ENCODE results near the gene ARSB. TPM values are rescaled to one million over a fixed set of nuclear protein-coding genes. Genes with fewer than 3 reads are reported as not detected.

Gene ARSB
- total and polyA plus RNA-seq, 7 experiments from 2014 or later: 3.3 to 10.8 (median 4.8) TPM

DNA sequence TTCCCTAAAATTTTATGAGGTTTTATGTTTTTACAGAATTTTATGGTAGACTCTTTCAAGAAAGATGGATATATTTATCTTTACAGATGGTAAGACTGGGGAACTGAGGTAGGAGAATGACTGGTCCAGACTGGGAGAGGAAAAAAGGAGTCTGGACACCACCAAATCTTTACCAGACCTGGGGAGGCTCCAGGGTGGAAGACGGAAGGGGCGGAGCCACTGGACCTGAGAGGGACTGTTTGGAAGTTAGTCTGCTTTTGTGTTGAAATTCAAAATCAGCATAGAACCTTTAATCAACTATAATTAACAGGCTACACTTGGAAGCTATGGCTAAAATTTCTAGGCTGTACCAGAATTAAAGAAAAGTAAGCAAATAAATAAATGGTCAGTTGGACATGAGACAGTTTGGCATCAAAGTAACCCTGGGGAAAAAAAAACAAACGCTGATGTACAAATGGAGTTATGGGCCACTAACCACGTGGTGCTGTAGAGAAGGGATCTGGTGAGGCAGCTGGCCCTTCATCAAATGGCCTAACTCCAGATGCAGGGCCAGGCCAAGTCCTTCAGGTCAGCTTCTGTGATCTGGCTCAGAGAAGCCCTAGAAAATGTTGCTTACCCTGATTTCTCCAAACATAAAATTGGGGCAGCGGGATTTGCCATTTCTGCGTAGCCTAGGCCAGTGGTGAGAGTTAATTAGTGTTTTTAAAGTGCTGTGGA, 155.1 kb downstream of the ARSB start:
- intact Hi-C loops (cut with micrococcal nuclease): no loop called here
- H3K27ac Mint-ChIP-seq: no peak overlapping the region
- CTCF ChIA-PET: no interaction called here

DNA sequence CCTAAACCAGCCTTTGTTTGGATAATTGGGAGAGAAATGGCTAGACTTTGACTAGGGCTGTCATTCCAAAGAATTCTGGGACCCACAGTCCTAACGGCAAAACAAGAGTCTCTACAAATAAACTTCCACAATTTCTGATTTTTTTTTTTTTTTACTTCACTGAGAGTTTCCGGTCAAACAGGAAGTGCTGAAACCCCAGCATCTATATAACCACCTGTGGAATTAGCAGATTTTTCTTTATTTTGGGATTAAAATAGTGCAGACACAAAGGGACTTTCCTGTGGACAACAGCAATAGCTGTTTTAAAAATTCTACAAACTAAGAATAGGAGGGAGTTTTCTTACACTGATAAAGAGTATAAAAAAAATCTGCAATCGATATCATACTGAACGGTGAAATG, 157.4 kb downstream of the ARSB start:
- Histone ChIP-seq H3K27me3 (ENCODE audit: control insufficient read depth in 2 of 2, insufficient read depth in 2 of 2, low read length in 2 of 2) (no peaks in the 10 kb centered on the region), H3K4me3 (ENCODE audit: low read length) (no peak overlapping the region), H3K9me3 (ENCODE audit: control insufficient read depth in 2 of 3, low read length in 3 of 3) (no peaks in the 10 kb centered on the region), H3K36me3 (ENCODE audit: control insufficient read depth in 2 of 3, insufficient read depth in 3 of 3, low read length in 3 of 3) (no peaks in the 10 kb centered on the region), H3K4me1 (ENCODE audit: control insufficient read depth in 2 of 2, insufficient read depth in 2 of 2, low read length in 2 of 2) (no peaks in the 10 kb centered on the region), H3K27ac (ENCODE audit: low read depth, low read length) (no peak overlapping the region)
- DNase-seq: no peak
- no peak overlapping the region for H3K4me3 Mint-ChIP-seq
- intact Hi-C loops (cut with micrococcal nuclease): no loop called here
- peaks cover 0 to 40% (median 13%) of the 10 kb centered on the region in 5 donors for H3K36me3 Mint-ChIP-seq
- ChIA-PET CTCF (no interaction called here), POLR2A (no interaction called here)
- peaks cover 0 to 1% (median 0%) of the 10 kb centered on the region in 11 donors for H3K9me3 Mint-ChIP-seq
- H3K27ac Mint-ChIP-seq: no peak overlapping the region
- ATAC-seq: no peak
- H3K4me1 Mint-ChIP-seq: peaks cover 0 to 7% (median 0%) of the 10 kb centered on the region in 7 donors
- no peaks in the 10 kb centered on the region for H3K27me3 Mint-ChIP-seq

More for the DNA sequence above, 155.1 kb downstream of the ARSB start:
- Mint-ChIP-seq H3K4me1 (peaks cover 0 to 7% (median 0%) of the 10 kb centered on the region in 7 donors), H3K4me3 (no peak overlapping the region), H3K36me3 (peaks cover 0 to 42% (median 18%) of the 10 kb centered on the region in 5 donors), H3K9me3 (peaks cover 0 to 1% (median 0%) of the 10 kb centered on the region in 11 donors), H3K27me3 (no peaks in the 10 kb centered on the region)
- H3K27me3 ChIP-seq (ENCODE audit: control insufficient read depth in 2 of 2, insufficient read depth in 2 of 2, low read length in 2 of 2): no peaks in the 10 kb centered on the region
- no peak overlapping the region for H3K4me3 ChIP-seq (ENCODE audit: low read length)
- ATAC-seq: no peak
- H3K27ac ChIP-seq (ENCODE audit: low read depth, low read length): no peak overlapping the region
- no peaks in the 10 kb centered on the region for H3K4me1 ChIP-seq (ENCODE audit: control insufficient read depth in 2 of 2, insufficient read depth in 2 of 2, low read length in 2 of 2)
- POLR2A ChIA-PET: no interaction called here
- no peaks in the 10 kb centered on the region for H3K9me3 ChIP-seq (ENCODE audit: control insufficient read depth in 2 of 3, low read length in 3 of 3)
- no peaks in the 10 kb centered on the region for H3K36me3 ChIP-seq (ENCODE audit: control insufficient read depth in 2 of 3, insufficient read depth in 3 of 3, low read length in 3 of 3)
- DNase-seq: no peak

DNA sequence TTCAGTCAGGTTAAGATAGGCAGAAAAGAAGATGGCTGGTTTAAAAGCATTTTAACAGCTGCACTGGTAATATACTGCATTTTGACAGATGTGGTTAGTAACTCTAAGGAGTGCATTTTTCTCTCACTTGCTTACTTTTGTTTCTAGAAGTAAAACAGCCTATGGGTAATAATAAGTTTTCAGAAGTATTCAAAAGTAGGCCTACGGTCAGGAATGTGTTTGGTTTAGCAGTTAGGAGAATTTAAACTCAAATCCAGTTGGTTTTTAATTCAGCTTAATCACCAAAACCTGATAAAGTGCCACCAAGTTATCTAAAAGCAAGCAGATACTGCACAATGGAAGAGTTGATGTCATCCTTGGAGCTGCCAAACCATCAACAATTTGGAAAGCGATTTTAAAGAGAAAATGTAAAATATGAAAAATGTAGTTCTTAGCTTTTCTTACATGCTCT, 160.3 kb downstream of the ARSB start:
- Histone ChIP-seq H3K4me3 (ENCODE audit: low read length) (no peak overlapping the region), H3K36me3 (ENCODE audit: control insufficient read depth in 2 of 3, insufficient read depth in 3 of 3, low read length in 3 of 3) (no peaks in the 10 kb centered on the region), H3K4me1 (ENCODE audit: control insufficient read depth in 2 of 2, insufficient read depth in 2 of 2, low read length in 2 of 2) (no peaks in the 10 kb centered on the region), H3K27me3 (ENCODE audit: control insufficient read depth in 2 of 2, insufficient read depth in 2 of 2, low read length in 2 of 2) (no peaks in the 10 kb centered on the region), H3K9me3 (ENCODE audit: control insufficient read depth in 2 of 3, low read length in 3 of 3) (no peaks in the 10 kb centered on the region), H3K27ac (ENCODE audit: low read depth, low read length) (no peak overlapping the region)
- Mint-ChIP-seq H3K4me1 (peaks cover 0 to 5% (median 0%) of the 10 kb centered on the region in 7 donors), H3K36me3 (peaks cover 0 to 33% (median 11%) of the 10 kb centered on the region in 5 donors), H3K9me3 (peaks cover 0 to 2% (median 0%) of the 10 kb centered on the region in 11 donors), H3K27me3 (no peaks in the 10 kb centered on the region), H3K27ac (no peak overlapping the region), H3K4me3 (no peak overlapping the region)
- ChIA-PET POLR2A (no interaction called here), CTCF (no interaction called here)
- no peak for ATAC-seq
- DNase-seq: no peak
- intact Hi-C loops (cut with micrococcal nuclease): no loop called here

DNA sequence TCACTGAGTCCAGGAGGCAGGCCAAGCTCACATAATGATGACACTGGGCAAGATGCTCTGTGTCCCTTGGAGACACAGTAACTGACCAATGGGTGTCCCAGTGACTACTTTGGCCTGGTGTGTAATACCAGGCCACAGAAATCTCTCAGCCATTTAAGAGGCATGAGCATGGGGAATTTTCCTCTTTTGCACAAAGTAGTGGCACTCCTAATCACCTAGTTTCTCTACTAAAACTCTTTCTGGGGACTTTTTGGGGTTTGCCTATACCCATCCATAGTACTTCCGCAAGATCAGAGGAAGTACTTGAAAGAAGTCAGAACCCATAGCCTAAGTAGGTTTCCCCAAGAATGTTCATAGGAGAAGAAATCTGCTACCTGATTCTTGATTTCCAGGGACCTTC, 161.9 kb downstream of the ARSB start:
- DNase-seq (no peak), ATAC-seq (no peak)
- intact Hi-C loops (cut with micrococcal nuclease): no loop called here
- H3K27ac ChIP-seq (ENCODE audit: low read depth, low read length): no peak overlapping the region
- H3K4me3 Mint-ChIP-seq: no peak overlapping the region
- H3K4me1 Mint-ChIP-seq: peaks cover 0 to 3% (median 0%) of the 10 kb centered on the region in 7 donors
- H3K27me3 ChIP-seq (ENCODE audit: control insufficient read depth in 2 of 2, insufficient read depth in 2 of 2, low read length in 2 of 2): no peaks in the 10 kb centered on the region
- POLR2A ChIA-PET: no interaction called here
- CTCF ChIA-PET: no interaction called here
- no peak overlapping the region for H3K4me3 ChIP-seq (ENCODE audit: low read length)
- H3K27me3 Mint-ChIP-seq: no peaks in the 10 kb centered on the region
- H3K27ac Mint-ChIP-seq: no peak overlapping the region
- H3K36me3 Mint-ChIP-seq: peaks cover 0 to 28% (median 7%) of the 10 kb centered on the region in 5 donors
- no peaks in the 10 kb centered on the region for H3K4me1 ChIP-seq (ENCODE audit: control insufficient read depth in 2 of 2, insufficient read depth in 2 of 2, low read length in 2 of 2)
- H3K36me3 ChIP-seq (ENCODE audit: control insufficient read depth in 2 of 3, insufficient read depth in 3 of 3, low read length in 3 of 3): no peaks in the 10 kb centered on the region
- peaks cover 0 to 2% (median 0%) of the 10 kb centered on the region in 11 donors for H3K9me3 Mint-ChIP-seq
- H3K9me3 ChIP-seq (ENCODE audit: control insufficient read depth in 2 of 3, low read length in 3 of 3): no peaks in the 10 kb centered on the region

DNA sequence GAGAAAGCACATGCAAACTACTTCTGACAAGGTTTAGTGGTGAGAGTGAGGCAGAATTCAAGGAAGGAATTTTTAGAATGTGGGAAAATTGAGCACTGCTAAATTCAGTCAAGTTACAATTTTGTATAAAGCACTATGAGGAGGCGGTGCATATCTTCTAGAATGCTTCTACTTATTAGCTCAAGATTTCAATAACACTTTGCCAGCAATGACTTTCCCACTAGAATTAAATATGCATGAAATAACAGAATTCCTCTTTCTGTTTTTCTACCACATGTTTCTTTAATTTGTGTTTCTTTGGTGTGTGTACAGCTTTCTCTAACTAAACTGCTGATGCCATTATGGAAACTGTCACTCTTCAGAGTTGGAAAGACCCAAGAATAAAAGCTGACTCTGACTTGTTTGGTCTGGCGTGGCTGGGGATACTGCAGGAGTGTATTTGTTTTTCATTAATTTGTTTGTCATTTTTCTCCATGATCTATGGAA, 163.5 kb downstream of the ARSB start:
- H3K4me3 ChIP-seq (ENCODE audit: low read length): no peak overlapping the region
- no peaks in the 10 kb centered on the region for H3K4me1 Mint-ChIP-seq
- peaks cover 0 to 33% (median 7%) of the 10 kb centered on the region in 5 donors for H3K36me3 Mint-ChIP-seq
- ChIA-PET CTCF (no interaction called here), POLR2A (no interaction called here)
- H3K27ac Mint-ChIP-seq: no peak overlapping the region
- H3K4me1 ChIP-seq (ENCODE audit: control insufficient read depth in 2 of 2, insufficient read depth in 2 of 2, low read length in 2 of 2): no peaks in the 10 kb centered on the region
- H3K27me3 Mint-ChIP-seq: no peaks in the 10 kb centered on the region
- intact Hi-C loops (cut with micrococcal nuclease): no loop called here
- H3K4me3 Mint-ChIP-seq: no peak overlapping the region
- H3K9me3 Mint-ChIP-seq: peaks cover 0 to 2% (median 0%) of the 10 kb centered on the region in 11 donors
- no peaks in the 10 kb centered on the region for H3K27me3 ChIP-seq (ENCODE audit: control insufficient read depth in 2 of 2, insufficient read depth in 2 of 2, low read length in 2 of 2)
- H3K27ac ChIP-seq (ENCODE audit: low read depth, low read length): no peak overlapping the region
- no peak for ATAC-seq
- DNase-seq: no peak
- H3K9me3 ChIP-seq (ENCODE audit: control insufficient read depth in 2 of 3, low read length in 3 of 3): no peaks in the 10 kb centered on the region
- no peaks in the 10 kb centered on the region for H3K36me3 ChIP-seq (ENCODE audit: control insufficient read depth in 2 of 3, insufficient read depth in 3 of 3, low read length in 3 of 3)

DNA sequence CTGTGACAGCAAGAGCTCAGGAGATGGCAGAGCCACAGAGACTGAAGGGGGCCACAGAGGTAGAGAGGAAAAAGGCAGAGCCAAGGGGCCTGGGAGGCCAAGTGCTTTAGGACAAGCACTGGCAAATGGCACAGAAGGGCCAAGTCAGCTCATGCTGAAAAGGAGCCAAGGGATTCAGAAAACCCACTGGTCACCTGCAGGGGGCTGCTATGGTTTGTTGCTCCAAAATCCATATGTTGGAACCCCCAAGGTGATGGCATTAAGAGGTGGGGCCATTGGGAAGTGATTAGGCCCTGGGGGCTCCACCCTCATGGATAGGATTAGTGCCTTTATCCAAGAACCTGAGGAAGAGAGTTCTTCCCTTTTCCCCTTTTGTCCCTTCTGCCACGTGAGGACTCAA, 165.4 kb downstream of the ARSB start:
- CTCF ChIA-PET: no interaction called here
- H3K4me1 Mint-ChIP-seq: no peaks in the 10 kb centered on the region
- intact Hi-C loops (cut with micrococcal nuclease): no loop called here
- ATAC-seq: no peak
- Histone ChIP-seq H3K27ac (ENCODE audit: low read depth, low read length) (no peak overlapping the region), H3K27me3 (ENCODE audit: control insufficient read depth in 2 of 2, insufficient read depth in 2 of 2, low read length in 2 of 2) (no peaks in the 10 kb centered on the region), H3K4me1 (ENCODE audit: control insufficient read depth in 2 of 2, insufficient read depth in 2 of 2, low read length in 2 of 2) (no peaks in the 10 kb centered on the region), H3K9me3 (ENCODE audit: control insufficient read depth in 2 of 3, low read length in 3 of 3) (no peaks in the 10 kb centered on the region), H3K36me3 (ENCODE audit: control insufficient read depth in 2 of 3, insufficient read depth in 3 of 3, low read length in 3 of 3) (no peaks in the 10 kb centered on the region), H3K4me3 (ENCODE audit: low read length) (no peak overlapping the region)
- peaks cover 0 to 2% (median 0%) of the 10 kb centered on the region in 11 donors for H3K9me3 Mint-ChIP-seq
- peaks cover 0 to 36% (median 7%) of the 10 kb centered on the region in 5 donors for H3K36me3 Mint-ChIP-seq
- H3K4me3 Mint-ChIP-seq: no peak overlapping the region
- H3K27me3 Mint-ChIP-seq: no peaks in the 10 kb centered on the region
- POLR2A ChIA-PET: no interaction called here
- no peak for DNase-seq
- H3K27ac Mint-ChIP-seq: no peak overlapping the region

DNA sequence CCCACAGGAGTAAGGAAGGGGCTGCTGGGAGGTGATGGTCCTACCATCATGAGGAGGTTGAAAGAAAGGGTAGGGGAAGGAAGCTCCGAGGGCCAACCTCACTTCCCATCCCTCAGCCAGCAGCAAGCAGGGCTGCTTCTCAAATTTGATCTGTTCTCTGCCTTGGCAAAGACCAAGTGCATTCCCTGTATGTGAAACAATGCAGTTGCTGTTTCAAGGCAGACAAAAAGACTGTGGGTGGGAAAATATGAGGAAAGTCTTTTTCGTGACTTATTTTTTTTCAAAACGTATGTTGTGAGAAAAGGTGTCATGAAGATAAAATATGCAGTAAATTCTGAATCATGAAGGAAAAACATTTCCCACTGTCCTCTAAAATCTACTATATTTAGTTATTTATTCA, 165.9 kb downstream of the ARSB start:
- H3K36me3 Mint-ChIP-seq: peaks cover 0 to 41% (median 11%) of the 10 kb centered on the region in 5 donors
- H3K4me1 ChIP-seq (ENCODE audit: control insufficient read depth in 2 of 2, insufficient read depth in 2 of 2, low read length in 2 of 2): no peaks in the 10 kb centered on the region
- ATAC-seq (no peak), DNase-seq (no peak)
- intact Hi-C loops (cut with micrococcal nuclease): no loop called here
- no peak overlapping the region for H3K4me3 Mint-ChIP-seq
- H3K9me3 ChIP-seq (ENCODE audit: control insufficient read depth in 2 of 3, low read length in 3 of 3): no peaks in the 10 kb centered on the region
- no peaks in the 10 kb centered on the region for H3K27me3 ChIP-seq (ENCODE audit: control insufficient read depth in 2 of 2, insufficient read depth in 2 of 2, low read length in 2 of 2)
- H3K4me3 ChIP-seq (ENCODE audit: low read length): no peak overlapping the region
- ChIA-PET POLR2A (no interaction called here), CTCF (no interaction called here)
- H3K27me3 Mint-ChIP-seq: no peaks in the 10 kb centered on the region
- H3K27ac ChIP-seq (ENCODE audit: low read depth, low read length): no peak overlapping the region
- peaks cover 0 to 2% (median 0%) of the 10 kb centered on the region in 7 donors for H3K4me1 Mint-ChIP-seq
- H3K9me3 Mint-ChIP-seq: peaks cover 0 to 2% (median 0%) of the 10 kb centered on the region in 11 donors
- no peaks in the 10 kb centered on the region for H3K36me3 ChIP-seq (ENCODE audit: control insufficient read depth in 2 of 3, insufficient read depth in 3 of 3, low read length in 3 of 3)
- H3K27ac Mint-ChIP-seq: no peak overlapping the region

Measured in naive thymus-derived CD4-positive, alpha-beta T cell (primary cell).